Activated CD4-positive, alpha-beta T cell treated with anti-CD3 and anti-CD28 coated beads, Interleukin-2, amount 10 ng/mL, durations not matched to agents 7 days and 5 days (primary cell): ENCODE data around the gene TSEN2. TPM values are rescaled to one million over a fixed set of nuclear protein-coding genes. Genes with fewer than 3 reads are reported as not detected.

Source experiments
- CTCF ChIA-PET: fragments of 350-600 bp; sonication (Branson Sonifier 250); formaldehyde crosslinking; loops from one replicate; lab custom pipeline; 2021; ENCODE audit warnings: antibody characterized with exemption; lab: Charles Lee
- POLR2A ChIA-PET: fragments of 350-600 bp; sonication (Branson Sonifier 250); formaldehyde crosslinking; loops from one replicate; lab custom pipeline; 2021; ENCODE audit warnings: antibody characterized with exemption; lab: Charles Lee
- DNase-seq: peaks from one replicate; pipeline ENCODE4 v3.0.0-alpha.2; 2020
- H3K27ac Mint-ChIP-seq: one replicate; pipeline ENCODE4 v1.8.0; 2021; ENCODE audit warnings: mild to moderate bottlenecking, moderate library complexity, mixed read lengths
- H3K27me3 Mint-ChIP-seq: one replicate; pipeline ENCODE4 v1.8.0; 2021; ENCODE audit warnings: mixed read lengths
- H3K36me3 Mint-ChIP-seq: one replicate; pipeline ENCODE4 v1.8.0; 2021; ENCODE audit warnings: low read depth, mixed read lengths
- H3K4me1 Mint-ChIP-seq: one replicate; pipeline ENCODE4 v1.8.0; 2021; ENCODE audit warnings: mixed read lengths
- H3K4me3 Mint-ChIP-seq: one replicate; pipeline ENCODE4 v1.8.0; 2021; ENCODE audit warnings: mild to moderate bottlenecking, moderate library complexity, mixed read lengths
- H3K9me3 Mint-ChIP-seq: one replicate; pipeline ENCODE4 v1.8.0; 2021; ENCODE audit warnings: mixed read lengths
- total RNA-seq, 2 experiments: library from RNA; stranded (reverse); gene quantifications; one replicate each; pipeline ENCODE4 v1.2.3, GENCODE V29; 2021

The TSEN2 gene
- 10 to 100 TPM; 10.4 to 11.5 TPM for total RNA-seq

DNA sequence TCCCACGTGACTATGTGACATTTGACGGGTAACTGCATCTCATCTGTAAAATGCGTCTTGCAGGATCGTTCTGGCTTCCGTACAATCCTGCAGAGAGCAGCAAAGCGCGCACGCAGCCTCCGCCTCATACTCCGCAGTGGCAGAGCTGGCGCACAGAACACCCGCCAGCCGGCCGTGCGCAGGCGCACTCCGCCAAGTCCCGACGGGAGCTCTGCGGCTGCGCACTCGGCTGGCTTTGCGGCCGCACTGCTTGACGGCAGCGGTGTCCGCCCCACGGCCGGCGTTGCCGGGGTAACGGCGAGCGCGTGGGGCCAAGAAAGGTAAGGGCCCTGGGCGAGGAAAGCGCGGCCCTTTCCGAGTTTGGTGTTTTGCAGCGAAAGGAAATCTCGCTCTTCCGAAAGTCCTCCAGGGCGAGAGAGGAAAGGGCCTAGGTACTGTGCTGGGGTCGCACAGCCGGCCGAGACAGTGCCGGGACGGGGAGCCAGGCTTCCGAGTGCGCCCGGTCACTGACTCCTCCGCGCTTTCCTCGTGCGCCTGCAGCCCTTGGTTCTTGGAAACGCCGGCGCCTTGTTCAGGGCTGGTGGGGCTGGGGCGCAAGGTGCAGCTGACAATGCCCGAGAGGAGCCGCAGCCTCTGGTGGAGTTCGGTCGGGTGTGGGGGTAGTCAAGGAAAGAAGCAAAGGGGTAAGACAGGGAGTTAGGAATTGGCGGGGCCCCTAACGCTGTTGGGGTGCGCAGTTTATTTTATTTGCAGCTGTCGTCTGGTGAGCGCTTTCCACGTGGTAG lies at the start of gene TSEN2:
Gene TSEN2, plus strand, starts transcription at position 283 of the 785 bp plus-strand sequence. CDS start 5,321 bp downstream, outside the sequence.
- H3K4me1 Mint-ChIP-seq = peaks cover 49% of the 10 kb centered on the region
- H3K9me3 Mint-ChIP-seq = no peaks in the 10 kb centered on the region
- H3K4me3 Mint-ChIP-seq = peak within 1 kb of the TSS; percentile 83
- no peaks in the 10 kb centered on the region for H3K27me3 Mint-ChIP-seq
- no peaks in the 10 kb centered on the region for H3K36me3 Mint-ChIP-seq
- ChIA-PET CTCF (interaction anchor here (0.6 to 1.8 kb wide), 4 partner anchors 24 to 349 kb away, joined by 3 to 9 read pairs (median 4); no protein-coding TSS in a partner anchor), POLR2A (no interaction called here)
- H3K27ac Mint-ChIP-seq = peak within 1 kb of the TSS; percentile 99
- peak; percentile 95 for DNase-seq

- POLR2A ChIA-PET = no interaction called here
- peaks cover 5% of the 10 kb centered on the region for H3K27me3 Mint-ChIP-seq
- H3K27ac Mint-ChIP-seq = no peak overlapping the region
- H3K36me3 Mint-ChIP-seq = no peaks in the 10 kb centered on the region
- no peak for DNase-seq
- H3K4me1 Mint-ChIP-seq = no peaks in the 10 kb centered on the region
- H3K4me3 Mint-ChIP-seq = no peak overlapping the region
- no peaks in the 10 kb centered on the region for H3K9me3 Mint-ChIP-seq
- CTCF ChIA-PET = interaction anchor here (1.1 kb wide), 1 partner anchor 16 kb away, joined by 3 read pairs; no protein-coding TSS in a partner anchor
These were observed 47.6 kb upstream of the TSEN2 start for GRCh38 chr3:12436514-12437220.

GRCh38 chr3:12437221-12437605 lies 47.1 kb upstream of the TSEN2 start:
- ChIA-PET POLR2A (no interaction called here), CTCF (interaction anchor here (1.1 kb wide), 1 partner anchor 15 kb away, joined by 3 read pairs; no protein-coding TSS in a partner anchor)
- Mint-ChIP-seq H3K27me3 (peaks cover 5% of the 10 kb centered on the region), H3K27ac (no peak overlapping the region), H3K9me3 (no peaks in the 10 kb centered on the region), H3K36me3 (no peaks in the 10 kb centered on the region), H3K4me3 (no peak overlapping the region), H3K4me1 (no peaks in the 10 kb centered on the region)
- DNase-seq = no peak

DNA sequence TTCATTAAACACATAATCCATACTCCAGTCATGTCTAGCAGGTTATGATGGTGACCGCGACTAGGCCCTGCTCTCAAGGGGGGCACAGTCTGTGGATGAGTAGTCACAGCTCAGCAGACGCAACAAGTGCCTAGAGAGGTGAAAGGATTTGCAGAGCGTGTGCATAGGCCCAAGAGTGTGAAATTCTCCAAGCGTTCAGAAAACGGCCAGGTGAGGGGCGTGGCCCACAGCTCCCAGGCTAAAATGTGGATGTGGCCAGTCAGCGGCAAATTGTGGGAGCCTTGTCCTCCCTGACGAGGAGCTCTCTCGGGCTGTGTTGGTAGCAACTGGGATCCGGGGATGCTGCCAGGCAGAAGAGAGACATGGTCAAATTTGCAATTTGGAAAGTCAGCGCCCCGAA lies 46.4 kb upstream of the TSEN2 start:
- Mint-ChIP-seq H3K9me3 (no peaks in the 10 kb centered on the region), H3K27ac (no peak overlapping the region), H3K4me1 (no peaks in the 10 kb centered on the region), H3K4me3 (no peak overlapping the region), H3K36me3 (no peaks in the 10 kb centered on the region), H3K27me3 (peaks cover 5% of the 10 kb centered on the region)
- ChIA-PET CTCF (no interaction called here), POLR2A (no interaction called here)
- no peak for DNase-seq

DNA sequence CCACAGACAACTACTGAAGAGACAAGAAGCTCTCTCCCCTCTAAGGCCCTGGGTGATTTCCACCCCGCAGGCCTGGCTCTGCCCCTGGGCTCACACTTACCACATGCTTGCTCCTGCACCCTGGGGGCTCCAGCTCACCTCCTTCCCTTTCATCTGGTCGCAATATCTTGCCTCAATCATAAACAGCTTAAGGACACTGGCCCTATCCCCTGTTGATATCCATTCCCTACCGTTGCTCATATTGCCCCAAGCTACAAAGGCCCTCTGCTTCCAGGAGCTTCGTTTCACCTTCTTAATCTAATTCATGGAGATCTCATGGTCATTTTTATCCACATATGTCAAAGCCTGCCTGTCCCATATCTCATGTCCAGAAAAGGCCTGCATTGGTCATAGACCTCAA lies 46.0 kb upstream of the TSEN2 start:
- H3K27ac Mint-ChIP-seq = no peak overlapping the region
- H3K4me1 Mint-ChIP-seq = no peaks in the 10 kb centered on the region
- H3K36me3 Mint-ChIP-seq = no peaks in the 10 kb centered on the region
- no peak for DNase-seq
- ChIA-PET POLR2A (interaction anchor here (0.6 kb wide), 1 partner anchor 689 kb away, joined by 3 read pairs; no protein-coding TSS in a partner anchor), CTCF (no interaction called here)
- H3K9me3 Mint-ChIP-seq = no peaks in the 10 kb centered on the region
- peaks cover 5% of the 10 kb centered on the region for H3K27me3 Mint-ChIP-seq
- no peak overlapping the region for H3K4me3 Mint-ChIP-seq

DNA sequence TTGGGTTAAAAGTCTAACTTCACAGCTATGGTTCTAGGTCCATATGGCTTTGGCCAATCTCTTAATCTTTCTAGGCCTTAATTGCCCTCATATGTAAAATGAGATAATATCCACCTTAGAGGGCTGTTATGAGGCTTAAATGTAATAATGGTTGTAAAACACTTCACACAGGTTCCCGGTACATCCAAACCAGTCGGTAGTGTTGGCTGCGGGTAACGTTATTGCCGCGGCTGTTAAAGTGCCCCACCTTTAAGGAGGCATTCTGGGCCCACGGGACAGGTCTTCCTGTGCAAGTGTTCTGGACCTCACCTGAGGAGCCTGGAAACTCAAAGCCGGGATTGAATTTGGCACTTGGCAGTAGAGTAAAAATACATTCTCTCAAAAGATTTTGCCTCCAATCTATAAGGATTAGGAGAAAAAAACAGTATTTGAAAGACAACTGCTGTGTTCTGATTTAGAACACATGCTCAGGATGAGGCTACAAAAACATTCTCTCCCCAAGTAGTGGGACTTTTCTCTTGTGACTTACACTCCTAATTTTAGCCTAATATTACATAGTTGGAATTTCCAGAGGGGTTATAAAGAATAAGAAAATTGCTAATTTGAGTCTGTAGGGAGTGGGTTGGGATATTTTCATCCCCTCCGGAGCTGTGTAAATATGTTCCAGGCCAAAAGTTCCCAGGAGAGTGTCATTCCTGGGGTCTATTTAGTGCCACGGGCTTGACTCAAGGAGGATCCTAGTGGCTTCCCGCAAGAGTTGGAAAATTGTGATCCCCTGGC lies 44.9 kb upstream of the TSEN2 start:
- Mint-ChIP-seq H3K4me1 (no peaks in the 10 kb centered on the region), H3K27ac (no peak overlapping the region), H3K36me3 (no peaks in the 10 kb centered on the region), H3K27me3 (peaks cover 2% of the 10 kb centered on the region), H3K9me3 (no peaks in the 10 kb centered on the region), H3K4me3 (no peak overlapping the region)
- POLR2A ChIA-PET = no interaction called here
- DNase-seq = no peak
- CTCF ChIA-PET = no interaction called here

DNA sequence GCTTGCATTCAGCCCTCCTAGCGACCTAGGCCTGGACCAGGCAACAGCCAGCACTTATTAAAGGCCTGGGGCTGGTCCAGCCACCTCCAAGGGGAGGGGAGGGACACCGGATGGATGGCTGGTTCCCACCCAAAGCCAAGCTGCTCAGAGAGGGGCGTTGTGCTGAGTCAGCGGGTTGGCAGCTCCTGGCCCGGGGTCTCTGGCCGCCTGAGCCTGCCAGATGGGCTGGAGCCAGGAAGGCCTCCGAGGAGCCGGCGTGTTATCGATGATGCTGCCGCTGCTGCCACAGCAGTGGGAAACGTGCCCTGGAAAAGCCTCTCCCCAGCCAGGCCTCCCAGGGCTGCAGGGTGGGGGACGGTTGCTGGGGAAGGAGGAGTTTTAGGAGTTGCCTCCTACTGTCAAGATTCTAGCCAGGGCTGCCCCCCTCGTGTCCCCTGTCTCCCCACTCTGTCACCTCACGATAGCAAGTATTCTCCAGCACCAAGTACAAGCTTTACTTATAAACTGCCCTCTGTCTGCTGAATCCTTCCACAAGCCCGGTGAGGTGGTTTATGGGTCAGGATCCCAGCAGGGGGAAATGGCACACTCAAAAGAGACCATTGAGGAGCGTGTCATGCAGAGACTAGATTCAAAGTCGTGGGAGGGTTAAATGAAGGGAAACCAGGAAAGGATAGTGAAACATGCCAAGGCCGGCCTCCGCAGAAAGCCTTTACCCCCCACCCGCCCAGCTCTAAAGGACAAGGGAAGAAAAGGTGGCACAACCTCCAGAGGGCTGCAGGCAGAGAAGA lies 43.2 kb upstream of the TSEN2 start:
- ChIA-PET CTCF (interaction anchor here (1.2 kb wide), 1 partner anchor 11 kb away, joined by 5 read pairs; no protein-coding TSS in a partner anchor), POLR2A (no interaction called here)
- no peak overlapping the region for H3K4me3 Mint-ChIP-seq
- H3K27me3 Mint-ChIP-seq = no peaks in the 10 kb centered on the region
- no peaks in the 10 kb centered on the region for H3K36me3 Mint-ChIP-seq
- H3K27ac Mint-ChIP-seq = no peak overlapping the region
- no peaks in the 10 kb centered on the region for H3K4me1 Mint-ChIP-seq
- no peaks in the 10 kb centered on the region for H3K9me3 Mint-ChIP-seq
- no peak for DNase-seq

DNA sequence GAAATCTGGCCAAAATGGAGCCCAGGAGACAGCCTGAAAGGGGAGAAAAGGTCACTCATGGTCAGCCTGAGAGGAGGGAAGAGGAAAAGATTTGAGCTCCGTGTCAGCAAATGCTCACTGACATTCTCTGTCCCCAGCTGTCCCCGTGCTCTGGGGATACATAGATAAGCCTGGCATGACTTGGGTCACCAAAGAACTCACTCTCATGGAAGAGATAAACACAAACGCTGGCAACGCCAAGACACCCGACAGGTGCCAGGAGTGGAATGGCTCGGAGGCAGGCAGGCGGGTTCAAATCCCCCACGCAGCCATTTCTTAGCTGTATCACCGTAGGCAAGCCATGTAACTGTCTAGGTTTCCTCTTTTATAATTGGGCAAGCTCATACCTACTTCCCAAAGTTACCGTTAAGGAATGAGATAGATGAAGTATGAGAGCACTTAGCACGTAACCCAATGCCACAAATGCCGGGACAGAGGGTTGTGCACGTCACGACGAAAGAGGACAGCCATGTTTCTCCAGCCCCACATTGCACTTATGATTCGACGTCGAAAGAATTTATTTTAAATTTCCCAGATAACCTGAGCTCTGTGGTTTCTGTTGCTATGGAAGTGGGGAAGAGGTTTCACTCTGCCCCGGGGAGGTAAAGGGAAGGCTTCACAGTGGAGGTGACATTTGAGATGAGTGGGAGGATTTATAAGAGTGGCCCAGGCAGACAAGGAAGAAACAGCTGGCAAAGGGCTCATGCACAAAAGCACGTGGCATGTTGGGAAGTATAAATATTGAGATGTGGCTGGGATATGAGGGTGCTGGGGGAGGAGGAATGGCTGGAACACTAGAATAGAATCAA lies 41.4 kb upstream of the TSEN2 start:
- POLR2A ChIA-PET = no interaction called here
- H3K27ac Mint-ChIP-seq = no peak overlapping the region
- H3K27me3 Mint-ChIP-seq = no peaks in the 10 kb centered on the region
- H3K9me3 Mint-ChIP-seq = no peaks in the 10 kb centered on the region
- no peak for DNase-seq
- H3K36me3 Mint-ChIP-seq = no peaks in the 10 kb centered on the region
- CTCF ChIA-PET = no interaction called here
- H3K4me1 Mint-ChIP-seq = no peaks in the 10 kb centered on the region
- no peak overlapping the region for H3K4me3 Mint-ChIP-seq

- no peak overlapping the region for H3K4me3 Mint-ChIP-seq
- no peaks in the 10 kb centered on the region for H3K4me1 Mint-ChIP-seq
- POLR2A ChIA-PET = no interaction called here
- no peaks in the 10 kb centered on the region for H3K36me3 Mint-ChIP-seq
- H3K27ac Mint-ChIP-seq = no peak overlapping the region
- no peak for DNase-seq
- CTCF ChIA-PET = no interaction called here
- no peaks in the 10 kb centered on the region for H3K27me3 Mint-ChIP-seq
- no peaks in the 10 kb centered on the region for H3K9me3 Mint-ChIP-seq
These were observed 40.3 kb upstream of the TSEN2 start for GRCh38 chr3:12443781-12444522.

- DNase-seq = no peak
- Mint-ChIP-seq H3K27me3 (no peaks in the 10 kb centered on the region), H3K36me3 (no peaks in the 10 kb centered on the region), H3K9me3 (no peaks in the 10 kb centered on the region), H3K4me3 (no peak overlapping the region), H3K4me1 (no peaks in the 10 kb centered on the region), H3K27ac (no peak overlapping the region)
- ChIA-PET POLR2A (no interaction called here), CTCF (no interaction called here)
These were observed 39.5 kb upstream of the TSEN2 start for GRCh38 chr3:12444582-12445471.
